Neural crest cell (in vitro differentiated cells): Measurements from ENCODE around the gene LCP2. TPM values are rescaled to one million over a fixed set of nuclear protein-coding genes. Genes with fewer than 3 reads are reported as not detected.
A peak's percentile ranks its signal among the peaks of the same experiment; 100 is the strongest.

Experiments used
- DNase-seq: peaks from one replicate; pipeline ENCODE4 v3.0.0; 2021; ENCODE audit warnings: low read depth, mixed read lengths, low spot score
- H3K27ac Mint-ChIP-seq: one replicate; pipeline ENCODE4 v1.8.0; 2021; ENCODE audit warnings: mild to moderate bottlenecking, mixed read lengths; ENCODE audit not compliant: unreplicated experiment
- H3K27me3 Mint-ChIP-seq: 2 replicates; pipeline ENCODE4 v1.8.0; 2021; ENCODE audit warnings: low read depth, mild to moderate bottlenecking, mixed read lengths
- H3K36me3 Mint-ChIP-seq: 2 replicates; pipeline ENCODE4 v1.8.0; 2021; ENCODE audit warnings: low read depth, mild to moderate bottlenecking, mixed read lengths
- H3K4me1 Mint-ChIP-seq: 2 replicates; pipeline ENCODE4 v1.8.0; 2021; ENCODE audit warnings: mixed read lengths
- H3K4me3 Mint-ChIP-seq: one replicate; pipeline ENCODE4 v1.8.0; 2021; ENCODE audit warnings: mild to moderate bottlenecking, mixed read lengths
- H3K9me3 Mint-ChIP-seq: 2 replicates; pipeline ENCODE4 v1.8.0; 2021; ENCODE audit warnings: mixed read lengths
- total RNA-seq: library from RNA; stranded (reverse); gene quantifications from 2 replicates; pipeline ENCODE4 v1.2.1, GENCODE V29; 2021
- TF ChIP-seq, protein P1 (sequence below): fragments of 200-600 bp; sonication (generic); conservative IDR thresholded peaks from 2 replicates; pipeline ENCODE4 v1.5.0; 2021; ENCODE audit warnings: antibody characterized with exemption, mild to moderate bottlenecking

The LCP2 gene
- total RNA-seq, 1 donor from 2014 or later, result not detected

DNA sequence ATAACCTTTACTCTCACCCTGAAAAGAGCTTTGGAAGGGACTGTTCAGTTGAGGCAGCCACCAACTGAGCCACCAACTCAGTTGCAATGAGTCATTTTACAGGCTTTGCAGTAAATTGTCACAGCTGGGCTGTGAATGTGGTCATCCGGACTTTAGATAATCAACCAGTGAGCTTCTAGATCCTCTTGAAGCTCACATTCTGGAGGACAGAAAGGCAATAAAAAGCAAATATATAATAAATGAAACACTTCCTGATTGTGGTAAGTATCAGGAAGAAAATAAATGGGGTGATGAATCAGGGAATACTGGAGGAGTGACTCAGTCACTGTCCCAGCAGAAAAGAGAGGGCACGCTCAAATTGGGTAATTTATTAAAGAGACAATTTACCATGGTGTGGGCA lies 78.0 kb downstream of the LCP2 start:
- TF ChIP-seq, protein P1, sequence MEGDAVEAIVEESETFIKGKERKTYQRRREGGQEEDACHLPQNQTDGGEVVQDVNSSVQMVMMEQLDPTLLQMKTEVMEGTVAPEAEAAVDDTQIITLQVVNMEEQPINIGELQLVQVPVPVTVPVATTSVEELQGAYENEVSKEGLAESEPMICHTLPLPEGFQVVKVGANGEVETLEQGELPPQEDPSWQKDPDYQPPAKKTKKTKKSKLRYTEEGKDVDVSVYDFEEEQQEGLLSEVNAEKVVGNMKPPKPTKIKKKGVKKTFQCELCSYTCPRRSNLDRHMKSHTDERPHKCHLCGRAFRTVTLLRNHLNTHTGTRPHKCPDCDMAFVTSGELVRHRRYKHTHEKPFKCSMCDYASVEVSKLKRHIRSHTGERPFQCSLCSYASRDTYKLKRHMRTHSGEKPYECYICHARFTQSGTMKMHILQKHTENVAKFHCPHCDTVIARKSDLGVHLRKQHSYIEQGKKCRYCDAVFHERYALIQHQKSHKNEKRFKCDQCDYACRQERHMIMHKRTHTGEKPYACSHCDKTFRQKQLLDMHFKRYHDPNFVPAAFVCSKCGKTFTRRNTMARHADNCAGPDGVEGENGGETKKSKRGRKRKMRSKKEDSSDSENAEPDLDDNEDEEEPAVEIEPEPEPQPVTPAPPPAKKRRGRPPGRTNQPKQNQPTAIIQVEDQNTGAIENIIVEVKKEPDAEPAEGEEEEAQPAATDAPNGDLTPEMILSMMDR, result no peak
- DNase-seq, result no peak
- Mint-ChIP-seq H3K9me3 (no peaks in the 10 kb centered on the region), H3K27me3 (peaks cover 5% of the 10 kb centered on the region), H3K4me1 (peaks cover 42% of the 10 kb centered on the region), H3K36me3 (no peaks in the 10 kb centered on the region), H3K27ac (no peak overlapping the region), H3K4me3 (no peak overlapping the region)

DNA sequence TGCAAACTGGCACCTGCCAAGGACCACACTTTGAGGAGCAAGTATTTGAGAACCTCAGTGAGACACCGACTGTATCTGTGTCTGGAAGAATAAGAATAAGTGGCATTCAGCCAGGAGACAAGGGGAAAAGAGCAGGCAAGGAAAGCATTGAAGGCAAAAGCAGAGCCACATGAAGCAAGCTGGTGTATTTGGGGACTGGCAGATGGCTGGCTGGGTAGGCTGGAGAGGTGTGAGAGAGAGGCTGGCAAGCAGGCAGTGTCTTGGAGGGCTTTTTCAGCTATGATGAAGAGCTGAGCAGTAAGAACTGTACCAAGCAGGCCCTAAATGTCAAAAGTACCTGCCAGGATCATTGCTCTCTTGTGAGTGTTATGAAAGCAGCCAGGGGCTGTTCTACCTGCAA lies 78.9 kb downstream of the LCP2 start:
- Mint-ChIP-seq H3K36me3 (no peaks in the 10 kb centered on the region), H3K9me3 (peaks cover 2% of the 10 kb centered on the region), H3K27me3 (peaks cover 7% of the 10 kb centered on the region), H3K4me1 (peaks cover 38% of the 10 kb centered on the region), H3K4me3 (no peak overlapping the region), H3K27ac (no peak overlapping the region)
- TF ChIP-seq, protein P1, result no peak
- DNase-seq, result no peak

DNA sequence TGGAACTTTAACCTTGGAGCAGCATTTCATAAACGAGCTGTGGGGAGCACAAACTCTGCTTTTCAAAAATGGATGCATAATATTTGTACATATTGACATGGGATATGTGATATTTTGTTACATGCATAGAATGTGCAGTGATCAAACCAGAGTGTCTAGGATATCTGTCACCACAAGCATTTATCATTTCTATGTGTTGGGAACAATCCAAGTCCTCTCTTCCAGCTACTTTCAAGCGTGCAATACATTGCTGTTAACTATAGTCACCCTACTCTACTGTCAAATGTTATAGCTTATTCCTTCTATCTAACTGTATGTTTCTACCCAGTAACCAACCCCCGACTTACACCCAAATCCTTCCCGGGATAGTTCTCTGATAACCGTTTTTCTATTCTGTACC lies 79.7 kb downstream of the LCP2 start:
- H3K27ac Mint-ChIP-seq, result no peak overlapping the region
- TF ChIP-seq, protein P1, result no peak

DNA sequence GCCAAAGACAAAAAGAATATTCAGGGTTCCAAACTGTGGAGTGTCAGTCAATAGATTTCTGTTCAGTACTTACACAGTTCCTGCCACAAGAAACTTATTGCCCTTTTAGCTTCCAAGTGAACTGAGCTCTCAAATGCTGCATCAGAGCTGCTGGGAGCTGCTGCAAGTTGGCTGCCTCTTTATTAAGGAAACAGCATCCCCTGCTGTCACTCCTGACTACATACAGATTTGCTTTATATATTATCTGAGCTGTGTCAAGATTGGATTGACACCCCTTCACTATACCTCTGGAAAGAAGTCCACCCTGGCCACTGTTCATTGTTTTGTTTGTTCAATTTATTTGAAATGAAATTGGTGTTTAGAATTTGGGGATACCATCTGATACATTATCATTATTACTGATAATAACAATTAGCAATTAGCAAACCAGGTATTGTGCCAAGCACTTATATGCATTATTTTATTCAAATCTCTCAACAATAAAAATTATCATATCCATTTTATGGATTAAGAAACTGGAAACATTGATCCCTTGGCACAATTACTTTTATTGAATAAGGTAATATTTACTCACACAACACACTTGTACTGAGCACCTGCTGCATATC lies 81.2 kb downstream of the LCP2 start:
- peak; percentile 28 for DNase-seq
- TF ChIP-seq, protein P1, result peak; percentile 79
- H3K27me3 Mint-ChIP-seq, result peaks cover 7% of the 10 kb centered on the region
- H3K9me3 Mint-ChIP-seq, result peaks cover 2% of the 10 kb centered on the region
- H3K4me1 Mint-ChIP-seq, result peaks cover 25% of the 10 kb centered on the region
- no peak overlapping the region for H3K27ac Mint-ChIP-seq
- H3K4me3 Mint-ChIP-seq, result no peak overlapping the region
- no peaks in the 10 kb centered on the region for H3K36me3 Mint-ChIP-seq

More for the DNA sequence above, 79.7 kb downstream of the LCP2 start:
- peaks cover 7% of the 10 kb centered on the region for H3K27me3 Mint-ChIP-seq
- H3K36me3 Mint-ChIP-seq, result no peaks in the 10 kb centered on the region
- no peak for DNase-seq
- H3K4me1 Mint-ChIP-seq, result peaks cover 35% of the 10 kb centered on the region
- H3K4me3 Mint-ChIP-seq, result no peak overlapping the region
- H3K9me3 Mint-ChIP-seq, result peaks cover 2% of the 10 kb centered on the region

GRCh38 chr5:170211575-170212334 lies 85.8 kb downstream of the LCP2 start:
- Mint-ChIP-seq H3K27ac (no peak overlapping the region), H3K27me3 (peaks cover 13% of the 10 kb centered on the region), H3K4me3 (no peak overlapping the region), H3K9me3 (peaks cover 10% of the 10 kb centered on the region), H3K36me3 (peaks cover 3% of the 10 kb centered on the region), H3K4me1 (peaks cover 7% of the 10 kb centered on the region)
- no peak for DNase-seq
- TF ChIP-seq, protein P1, result no peak
